ENCODE measurements around the gene FOXF1. TPM values are rescaled to one million over a fixed set of nuclear protein-coding genes. Genes with fewer than 3 reads are reported as not detected.
A peak's percentile ranks its signal among the peaks of the same experiment; 100 is the strongest.

The FOXF1 gene
- polyA plus RNA-seq, 6 donors from 2014 or later = not detected

GRCh38 chr16:86478779-86479178 is 31.5 kb upstream of the FOXF1 start:
- peaks cover 0 to 10% (median 6%) of the 10 kb centered on the region in 7 donors for H3K9me3 Mint-ChIP-seq
- no peak overlapping the region for H3K27ac Mint-ChIP-seq
- H3K36me3 Mint-ChIP-seq = no peaks in the 10 kb centered on the region
- no peaks in the 10 kb centered on the region for H3K4me1 Mint-ChIP-seq
- peaks cover 42 to 73% (median 63%) of the 10 kb centered on the region in 3 donors for H3K27me3 Mint-ChIP-seq
- ATAC-seq (ENCODE audit: low read depth in 2 of 2) = no peak
- no peak for DNase-seq
- H3K4me3 Mint-ChIP-seq = no peak overlapping the region

GRCh38 chr16:86479419-86479818 is 30.9 kb upstream of the FOXF1 start:
- H3K36me3 Mint-ChIP-seq = peaks cover 0 to 5% of the 10 kb centered on the region in 2 donors
- H3K9me3 Mint-ChIP-seq = peaks cover 6 to 13% (median 9%) of the 10 kb centered on the region in 7 donors
- peak overlapping the region in 1 of 8 donors; percentile 35 for H3K4me3 Mint-ChIP-seq
- peaks cover 48 to 74% (median 63%) of the 10 kb centered on the region in 3 donors for H3K27me3 Mint-ChIP-seq
- H3K4me1 Mint-ChIP-seq = no peaks in the 10 kb centered on the region
- DNase-seq (no peak), ATAC-seq (ENCODE audit: low read depth in 2 of 2) (no peak)
- peak overlapping the region in 1 of 6 donors; percentile 22 for H3K27ac Mint-ChIP-seq

GRCh38 chr16:86480444-86480843 is 29.9 kb upstream of the FOXF1 start:
- Mint-ChIP-seq H3K27me3 (peaks cover 53 to 71% (median 66%) of the 10 kb centered on the region in 3 donors), H3K4me3 (no peak overlapping the region), H3K36me3 (peaks cover 0 to 12% of the 10 kb centered on the region in 2 donors)

GRCh38 chr16:86481607-86482006 is 28.7 kb upstream of the FOXF1 start:
- no peaks in the 10 kb centered on the region for H3K4me1 Mint-ChIP-seq
- peaks cover 58 to 75% (median 69%) of the 10 kb centered on the region in 3 donors for H3K27me3 Mint-ChIP-seq
- H3K36me3 Mint-ChIP-seq = peaks cover 0 to 12% of the 10 kb centered on the region in 2 donors
- DNase-seq = no peak
- no peak overlapping the region for H3K4me3 Mint-ChIP-seq
- peaks cover 9 to 21% (median 11%) of the 10 kb centered on the region in 7 donors for H3K9me3 Mint-ChIP-seq
- no peak for ATAC-seq (ENCODE audit: low read depth in 2 of 2)
- H3K27ac Mint-ChIP-seq = no peak overlapping the region

More at GRCh38 chr16:86480444-86480843, 29.9 kb upstream of the FOXF1 start:
- Mint-ChIP-seq H3K9me3 (peaks cover 9 to 20% (median 12%) of the 10 kb centered on the region in 7 donors), H3K27ac (no peak overlapping the region), H3K4me1 (no peaks in the 10 kb centered on the region)
- ATAC-seq (ENCODE audit: low read depth in 2 of 2) = no peak
- no peak for DNase-seq

- ATAC-seq (ENCODE audit: low read depth in 2 of 2) (no peak), DNase-seq (no peak)
- peaks cover 9 to 21% (median 11%) of the 10 kb centered on the region in 7 donors for H3K9me3 Mint-ChIP-seq
- peaks cover 51 to 73% (median 65%) of the 10 kb centered on the region in 3 donors for H3K27me3 Mint-ChIP-seq
- no peak overlapping the region for H3K27ac Mint-ChIP-seq
- H3K4me1 Mint-ChIP-seq = no peaks in the 10 kb centered on the region
- H3K4me3 Mint-ChIP-seq = no peak overlapping the region
- H3K36me3 Mint-ChIP-seq = peaks cover 0 to 12% of the 10 kb centered on the region in 2 donors
Measured at GRCh38 chr16:86484240-86484639, 26.1 kb upstream of the FOXF1 start.

- H3K4me1 Mint-ChIP-seq = no peaks in the 10 kb centered on the region
- ATAC-seq (ENCODE audit: low read depth in 2 of 2) (no peak), DNase-seq (no peak)
- no peak overlapping the region for H3K27ac Mint-ChIP-seq
- H3K9me3 Mint-ChIP-seq = peaks cover 9 to 21% (median 11%) of the 10 kb centered on the region in 7 donors
- peak overlapping the region in 1 of 8 donors; percentile 10 for H3K4me3 Mint-ChIP-seq
- peaks cover 57 to 77% (median 70%) of the 10 kb centered on the region in 3 donors for H3K27me3 Mint-ChIP-seq
- peaks cover 0 to 12% of the 10 kb centered on the region in 2 donors for H3K36me3 Mint-ChIP-seq
Measured at GRCh38 chr16:86485746-86486145, 24.6 kb upstream of the FOXF1 start.

- ATAC-seq (ENCODE audit: low read depth in 2 of 2) (no peak), DNase-seq (no peak)
- Mint-ChIP-seq H3K36me3 (no peaks in the 10 kb centered on the region), H3K4me3 (peak overlapping the region in 1 of 8 donors; percentile 44), H3K27ac (peak overlapping the region in 1 of 6 donors; percentile 43), H3K27me3 (peaks cover 77 to 91% (median 86%) of the 10 kb centered on the region in 3 donors), H3K4me1 (peaks cover 0 to 3% (median 0%) of the 10 kb centered on the region in 3 donors), H3K9me3 (no peaks in the 10 kb centered on the region)
Measured at GRCh38 chr16:86490859-86491639, 19.3 kb upstream of the FOXF1 start.

GRCh38 chr16:86491640-86492023 is 18.7 kb upstream of the FOXF1 start:
- H3K27ac Mint-ChIP-seq = peak overlapping the region in 1 of 6 donors; percentile 43
- DNase-seq = no peak
- no peak overlapping the region for H3K4me3 Mint-ChIP-seq
- peaks cover 72 to 91% (median 80%) of the 10 kb centered on the region in 3 donors for H3K27me3 Mint-ChIP-seq
- no peaks in the 10 kb centered on the region for H3K9me3 Mint-ChIP-seq
- peaks cover 0 to 9% (median 0%) of the 10 kb centered on the region in 3 donors for H3K4me1 Mint-ChIP-seq
- H3K36me3 Mint-ChIP-seq = no peaks in the 10 kb centered on the region
- no peak for ATAC-seq (ENCODE audit: low read depth in 2 of 2)

GRCh38 chr16:86492267-86492960 is 17.9 kb upstream of the FOXF1 start:
- DNase-seq (no peak), ATAC-seq (ENCODE audit: low read depth in 2 of 2) (no peak)
- Mint-ChIP-seq H3K27me3 (peaks cover 72 to 93% (median 77%) of the 10 kb centered on the region in 3 donors), H3K4me1 (peaks cover 0 to 13% (median 0%) of the 10 kb centered on the region in 3 donors), H3K4me3 (peak overlapping the region in 1 of 8 donors; percentile 73), H3K27ac (no peak overlapping the region), H3K36me3 (no peaks in the 10 kb centered on the region), H3K9me3 (no peaks in the 10 kb centered on the region)

- peaks cover 0 to 13% (median 0%) of the 10 kb centered on the region in 3 donors for H3K4me1 Mint-ChIP-seq
- no peak for DNase-seq
- no peak overlapping the region for H3K27ac Mint-ChIP-seq
- no peaks in the 10 kb centered on the region for H3K9me3 Mint-ChIP-seq
- no peak for ATAC-seq (ENCODE audit: low read depth in 2 of 2)
- H3K36me3 Mint-ChIP-seq = no peaks in the 10 kb centered on the region
- H3K27me3 Mint-ChIP-seq = peaks cover 69 to 89% (median 73%) of the 10 kb centered on the region in 3 donors
- H3K4me3 Mint-ChIP-seq = no peak overlapping the region
Measured at GRCh38 chr16:86492961-86493629, 17.2 kb upstream of the FOXF1 start.

- H3K9me3 Mint-ChIP-seq = no peaks in the 10 kb centered on the region
- H3K27ac Mint-ChIP-seq = peak overlapping the region in 2 of 6 donors; percentile 63 to 88
- no peaks in the 10 kb centered on the region for H3K36me3 Mint-ChIP-seq
- ATAC-seq (ENCODE audit: low read depth in 2 of 2) (no peak), DNase-seq (no peak)
- H3K4me1 Mint-ChIP-seq = peaks cover 0 to 13% (median 0%) of the 10 kb centered on the region in 3 donors
- peak overlapping the region in 2 of 8 donors; percentile 4 to 57 for H3K4me3 Mint-ChIP-seq
- H3K27me3 Mint-ChIP-seq = peaks cover 62 to 83% (median 68%) of the 10 kb centered on the region in 3 donors
Measured at GRCh38 chr16:86494039-86494564, 16.2 kb upstream of the FOXF1 start.

GRCh38 chr16:86494565-86495356 is 15.6 kb upstream of the FOXF1 start:
- Mint-ChIP-seq H3K27me3 (peaks cover 62 to 83% (median 68%) of the 10 kb centered on the region in 3 donors), H3K36me3 (no peaks in the 10 kb centered on the region), H3K27ac (peak overlapping the region in 1 of 6 donors; percentile 49), H3K4me3 (peak overlapping the region in 2 of 8 donors; percentile 4 to 57), H3K9me3 (no peaks in the 10 kb centered on the region), H3K4me1 (peaks cover 0 to 13% (median 0%) of the 10 kb centered on the region in 3 donors)
- DNase-seq = no peak
- ATAC-seq (ENCODE audit: low read depth in 2 of 2) = no peak

All from naive B cell (primary cell).